Measurements from ENCODE around the gene NOL4.

DNA sequence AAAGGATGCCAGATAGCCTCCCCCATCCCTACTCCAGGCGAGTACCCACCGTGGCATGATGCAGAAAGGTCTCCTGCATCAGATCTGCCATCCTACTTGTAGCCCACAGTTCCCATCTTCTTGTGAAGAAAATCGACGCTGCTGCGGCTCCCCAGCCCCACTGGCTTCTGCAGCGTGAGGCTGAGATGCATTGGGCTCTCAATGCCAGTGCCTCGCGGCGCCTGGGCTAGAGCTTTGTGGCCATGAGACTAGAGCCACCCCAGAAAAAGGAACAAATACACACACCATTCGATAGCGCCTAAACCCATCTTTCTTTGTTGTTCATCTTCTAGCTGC lies 2.8 kb downstream of the NOL4 start:
- TF ChIP-seq CTCF (conservative IDR thresholded peaks at IDR 0.05; ENCODE audit: low read length), result no peak
- TF ChIP-seq EZH2phosphoT487 (IDR thresholded peaks at IDR 0.05; ENCODE audit: borderline replicate concordance, low read depth, low read length), result no peak
